ENCODE measurements around the gene FOXN3.

The FOXN3 gene

DNA sequence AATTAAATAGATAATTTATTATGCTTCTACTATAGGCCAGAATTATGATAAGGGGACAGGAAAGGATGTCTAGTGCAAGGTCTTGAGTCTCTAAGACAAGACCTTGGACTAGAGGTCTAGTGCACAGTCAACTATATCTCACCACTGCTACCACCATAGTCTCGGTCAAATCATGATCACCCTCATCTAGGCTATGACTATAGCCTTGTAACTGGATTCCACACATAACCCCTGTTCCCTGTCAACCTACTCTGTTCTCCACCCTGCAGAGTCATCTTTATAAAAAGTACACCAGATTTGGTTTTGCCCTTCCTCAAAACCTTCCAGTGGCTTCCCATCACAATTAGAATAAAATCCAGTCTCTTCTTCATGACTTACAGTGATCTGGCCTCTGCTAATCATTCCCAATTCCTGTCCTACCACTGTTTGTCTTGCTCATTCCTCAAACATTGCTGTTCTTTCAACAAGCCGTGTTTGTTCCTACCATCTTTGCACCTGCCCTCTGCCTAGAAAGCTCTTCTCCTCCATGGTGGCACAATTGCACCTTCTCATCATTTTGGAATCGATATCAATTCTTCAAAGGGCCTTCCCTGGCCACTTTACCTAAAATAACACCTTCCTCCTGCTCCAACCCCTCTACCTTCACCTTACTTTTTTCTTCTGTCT is 169.4 kb downstream of the FOXN3 start:
- Mint-ChIP-seq H3K36me3 (ENCODE audit: low read depth) (peaks cover 38% of the 10 kb centered on the region), H3K4me1 (ENCODE audit: low read depth) (peaks cover 55% of the 10 kb centered on the region), H3K4me3 (no peak overlapping the region), H3K27me3 (no peaks in the 10 kb centered on the region), H3K9me3 (peaks cover 4% of the 10 kb centered on the region), H3K27ac (no peak overlapping the region)
- DNase-seq, result no peak

GRCh38 chr14:89246290-89246689 is 170.7 kb downstream of the FOXN3 start:
- DNase-seq, result no peak
- Mint-ChIP-seq H3K4me1 (ENCODE audit: low read depth) (peaks cover 64% of the 10 kb centered on the region), H3K36me3 (ENCODE audit: low read depth) (peaks cover 35% of the 10 kb centered on the region), H3K9me3 (peaks cover 4% of the 10 kb centered on the region), H3K27me3 (no peaks in the 10 kb centered on the region), H3K27ac (peak overlapping the region; percentile 13), H3K4me3 (no peak overlapping the region)

- Mint-ChIP-seq H3K36me3 (ENCODE audit: low read depth) (peaks cover 35% of the 10 kb centered on the region), H3K4me3 (no peak overlapping the region), H3K9me3 (peaks cover 4% of the 10 kb centered on the region), H3K27ac (no peak overlapping the region), H3K4me1 (ENCODE audit: low read depth) (peaks cover 64% of the 10 kb centered on the region), H3K27me3 (no peaks in the 10 kb centered on the region)
- DNase-seq, result no peak
These were observed 171.2 kb downstream of the FOXN3 start for GRCh38 chr14:89245802-89246201.

- Mint-ChIP-seq H3K27me3 (no peaks in the 10 kb centered on the region), H3K4me1 (ENCODE audit: low read depth) (peaks cover 66% of the 10 kb centered on the region), H3K36me3 (ENCODE audit: low read depth) (peaks cover 30% of the 10 kb centered on the region), H3K9me3 (no peaks in the 10 kb centered on the region), H3K27ac (no peak overlapping the region), H3K4me3 (no peak overlapping the region)
- no peak for DNase-seq
These were observed 172.3 kb downstream of the FOXN3 start for GRCh38 chr14:89244720-89245119.

GRCh38 chr14:89243741-89244140 is 173.3 kb downstream of the FOXN3 start:
- Mint-ChIP-seq H3K9me3 (no peaks in the 10 kb centered on the region), H3K27me3 (no peaks in the 10 kb centered on the region), H3K36me3 (ENCODE audit: low read depth) (peaks cover 29% of the 10 kb centered on the region), H3K4me3 (no peak overlapping the region), H3K27ac (no peak overlapping the region), H3K4me1 (ENCODE audit: low read depth) (peaks cover 68% of the 10 kb centered on the region)
- no peak for DNase-seq

DNA sequence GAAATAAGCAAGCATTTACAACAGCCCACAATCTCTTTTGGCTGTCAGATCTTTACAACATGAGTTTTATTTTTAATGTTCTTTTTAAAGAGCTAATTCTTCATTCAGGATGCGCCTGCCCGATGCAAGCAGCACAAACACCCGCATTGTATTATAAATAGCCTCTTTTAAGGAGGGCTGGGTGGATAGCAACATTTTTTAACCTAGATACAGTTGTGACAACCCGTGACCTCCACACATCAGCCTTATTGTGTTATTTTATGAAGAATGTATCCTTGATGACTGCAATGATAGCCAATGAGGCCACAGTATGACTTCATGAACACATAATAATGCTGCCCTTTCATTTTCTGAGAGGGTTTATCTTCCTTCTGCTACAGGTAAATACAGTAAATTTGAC is 173.7 kb downstream of the FOXN3 start:
- Mint-ChIP-seq H3K9me3 (no peaks in the 10 kb centered on the region), H3K27ac (no peak overlapping the region)

DNA sequence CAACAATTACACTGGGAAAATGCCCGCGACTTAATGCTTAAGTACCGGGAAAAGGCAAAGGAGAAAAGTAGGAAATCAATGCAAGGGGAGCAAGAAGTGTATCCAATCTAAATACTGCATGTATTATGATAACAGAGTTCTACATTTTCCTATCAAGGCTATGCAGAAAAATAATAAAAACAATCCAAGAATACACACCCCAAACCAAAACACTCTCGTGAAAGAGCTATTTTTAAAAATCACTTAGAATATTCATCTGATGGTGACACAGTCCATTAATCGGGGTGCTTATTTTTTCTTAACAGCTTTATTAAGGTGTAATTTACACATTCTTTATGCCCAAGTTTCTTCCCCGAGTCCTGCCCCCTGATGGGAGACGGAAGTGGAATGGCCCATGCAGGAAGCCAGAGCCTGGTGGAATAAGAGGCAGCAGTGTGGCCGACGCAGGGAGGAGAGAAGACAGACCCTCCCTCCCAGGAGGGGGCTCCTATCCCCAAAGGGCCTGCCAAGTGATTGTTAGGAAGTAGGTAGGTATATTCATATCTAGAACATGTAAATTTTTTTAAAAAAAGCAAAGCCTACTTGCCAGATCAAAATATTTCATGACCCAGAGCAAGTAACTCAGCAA is 174.3 kb downstream of the FOXN3 start:
- H3K36me3 Mint-ChIP-seq (ENCODE audit: low read depth), result peaks cover 33% of the 10 kb centered on the region
- no peaks in the 10 kb centered on the region for H3K9me3 Mint-ChIP-seq
- H3K4me1 Mint-ChIP-seq (ENCODE audit: low read depth), result peaks cover 66% of the 10 kb centered on the region
- no peak overlapping the region for H3K27ac Mint-ChIP-seq
- H3K4me3 Mint-ChIP-seq, result no peak overlapping the region
- DNase-seq, result no peak
- no peaks in the 10 kb centered on the region for H3K27me3 Mint-ChIP-seq

More for the DNA sequence above, 173.7 kb downstream of the FOXN3 start:
- Mint-ChIP-seq H3K4me1 (ENCODE audit: low read depth) (peaks cover 69% of the 10 kb centered on the region), H3K36me3 (ENCODE audit: low read depth) (peaks cover 31% of the 10 kb centered on the region), H3K4me3 (no peak overlapping the region), H3K27me3 (no peaks in the 10 kb centered on the region)
- DNase-seq, result no peak

DNA sequence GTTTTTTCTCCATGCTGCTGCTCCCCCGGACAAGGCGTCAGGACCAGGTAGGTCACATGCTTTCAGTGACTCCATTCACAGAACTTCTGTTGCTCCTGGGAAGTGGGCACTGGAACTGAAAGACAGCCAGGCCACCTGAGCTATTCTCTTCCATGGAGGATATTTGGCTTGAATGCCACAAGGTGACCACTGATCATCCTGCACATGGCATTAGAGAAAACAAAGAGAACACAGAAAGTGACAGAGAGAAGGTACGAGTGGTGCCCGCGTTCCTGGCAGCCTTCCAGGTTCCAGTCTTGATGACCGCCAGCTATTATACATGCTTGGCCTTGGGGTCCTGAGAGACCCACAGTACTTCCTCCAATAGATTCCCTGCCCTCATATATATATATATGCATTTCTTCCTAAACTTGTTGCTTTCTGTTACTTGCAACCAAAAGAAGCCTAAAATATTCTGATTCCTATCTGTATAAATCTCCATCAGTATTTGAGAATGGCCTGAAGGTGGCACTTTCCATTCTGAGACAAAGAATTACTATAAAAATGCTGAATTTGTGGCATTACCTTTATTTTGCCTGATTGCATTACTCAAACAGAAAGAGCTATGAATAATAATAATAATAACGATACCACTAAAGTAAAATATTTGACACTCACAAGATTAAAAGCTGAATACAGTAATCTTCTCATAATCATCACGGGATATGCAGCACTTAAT is 174.9 kb downstream of the FOXN3 start:
- Mint-ChIP-seq H3K27me3 (no peaks in the 10 kb centered on the region), H3K27ac (peak overlapping the region; percentile 48), H3K36me3 (ENCODE audit: low read depth) (peaks cover 38% of the 10 kb centered on the region), H3K4me3 (no peak overlapping the region), H3K4me1 (ENCODE audit: low read depth) (peaks cover 61% of the 10 kb centered on the region), H3K9me3 (no peaks in the 10 kb centered on the region)
- DNase-seq, result no peak

DNA sequence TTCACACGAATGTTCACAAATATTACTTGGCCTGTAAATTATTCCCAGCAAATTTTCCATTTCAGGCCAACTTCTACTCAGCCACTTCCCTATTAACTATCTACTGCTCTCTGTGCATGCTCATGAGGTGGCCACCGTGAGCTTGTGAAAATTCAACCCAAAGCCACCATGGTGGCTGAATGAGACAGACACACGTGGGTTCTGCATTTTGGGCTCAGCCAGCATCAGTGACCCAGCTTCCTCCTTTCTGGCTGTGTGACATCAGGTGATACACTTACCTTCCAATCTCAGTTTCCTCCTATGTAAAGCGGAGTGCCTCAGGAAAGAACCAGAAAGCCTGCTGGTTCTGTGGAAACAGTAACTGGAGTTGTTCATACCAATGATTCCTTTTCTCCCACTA is 175.8 kb downstream of the FOXN3 start:
- H3K9me3 Mint-ChIP-seq, result no peaks in the 10 kb centered on the region
- no peak overlapping the region for H3K27ac Mint-ChIP-seq
- peaks cover 40% of the 10 kb centered on the region for H3K36me3 Mint-ChIP-seq (ENCODE audit: low read depth)
- peaks cover 60% of the 10 kb centered on the region for H3K4me1 Mint-ChIP-seq (ENCODE audit: low read depth)
- H3K4me3 Mint-ChIP-seq, result no peak overlapping the region
- H3K27me3 Mint-ChIP-seq, result no peaks in the 10 kb centered on the region
- no peak for DNase-seq

- Mint-ChIP-seq H3K9me3 (no peaks in the 10 kb centered on the region), H3K27ac (no peak overlapping the region), H3K4me1 (ENCODE audit: low read depth) (peaks cover 58% of the 10 kb centered on the region), H3K27me3 (no peaks in the 10 kb centered on the region), H3K4me3 (no peak overlapping the region), H3K36me3 (ENCODE audit: low read depth) (peaks cover 45% of the 10 kb centered on the region)
- no peak for DNase-seq
These were observed 176.6 kb downstream of the FOXN3 start for GRCh38 chr14:89240414-89240813.

GRCh38 chr14:89239023-89239422 is 178.0 kb downstream of the FOXN3 start:
- no peak for DNase-seq
- no peak overlapping the region for H3K4me3 Mint-ChIP-seq
- H3K27ac Mint-ChIP-seq, result no peak overlapping the region
- H3K27me3 Mint-ChIP-seq, result no peaks in the 10 kb centered on the region
- peaks cover 56% of the 10 kb centered on the region for H3K4me1 Mint-ChIP-seq (ENCODE audit: low read depth)
- no peaks in the 10 kb centered on the region for H3K9me3 Mint-ChIP-seq
- H3K36me3 Mint-ChIP-seq (ENCODE audit: low read depth), result peaks cover 45% of the 10 kb centered on the region

- Mint-ChIP-seq H3K27ac (no peak overlapping the region), H3K9me3 (no peaks in the 10 kb centered on the region), H3K27me3 (no peaks in the 10 kb centered on the region), H3K4me1 (ENCODE audit: low read depth) (peaks cover 59% of the 10 kb centered on the region), H3K4me3 (no peak overlapping the region), H3K36me3 (ENCODE audit: low read depth) (peaks cover 46% of the 10 kb centered on the region)
- no peak for DNase-seq
These were observed 179.0 kb downstream of the FOXN3 start for GRCh38 chr14:89237921-89238529.

DNA sequence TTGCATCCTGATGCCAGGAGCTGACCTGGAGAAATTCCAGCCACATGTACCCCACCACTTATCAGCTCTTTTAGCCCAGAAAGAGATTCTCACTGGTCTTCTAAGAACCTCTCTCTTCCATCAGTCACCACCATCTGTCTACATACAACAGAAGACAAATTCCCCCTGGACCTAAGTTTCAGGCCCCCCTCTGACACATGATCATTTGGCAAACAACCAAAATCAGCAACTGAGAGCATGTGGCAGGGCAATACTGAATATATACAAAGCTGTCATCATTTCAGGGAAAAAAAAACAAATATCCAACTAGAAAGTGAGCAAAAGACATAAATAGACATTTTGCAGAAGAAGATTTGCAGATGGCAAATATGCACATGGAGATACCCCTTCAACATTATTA is 180.2 kb downstream of the FOXN3 start:
- peaks cover 60% of the 10 kb centered on the region for H3K4me1 Mint-ChIP-seq (ENCODE audit: low read depth)
- H3K27ac Mint-ChIP-seq, result no peak overlapping the region
- H3K9me3 Mint-ChIP-seq, result no peaks in the 10 kb centered on the region
- DNase-seq, result no peak
- peaks cover 55% of the 10 kb centered on the region for H3K36me3 Mint-ChIP-seq (ENCODE audit: low read depth)
- H3K27me3 Mint-ChIP-seq, result no peaks in the 10 kb centered on the region
- no peak overlapping the region for H3K4me3 Mint-ChIP-seq

DNA sequence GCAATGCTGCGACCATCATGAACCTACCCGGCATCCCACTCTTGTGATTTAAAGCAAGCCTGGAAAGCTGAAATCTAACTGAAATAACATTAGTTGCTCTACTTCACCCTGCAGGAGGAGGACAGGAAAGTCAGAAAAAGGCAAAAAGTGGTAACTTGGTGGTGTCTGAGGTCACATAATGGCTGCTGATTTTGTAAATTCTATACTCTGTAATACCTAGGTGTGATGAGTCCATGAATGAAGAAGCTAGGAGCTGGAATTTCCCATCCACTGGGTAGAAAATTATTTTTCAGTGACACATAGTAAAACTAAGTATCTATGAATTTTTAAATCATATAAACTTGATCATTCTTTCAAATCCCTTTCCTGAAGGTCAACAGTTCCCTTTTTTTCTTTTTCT is 183.8 kb downstream of the FOXN3 start:
- H3K9me3 Mint-ChIP-seq, result no peaks in the 10 kb centered on the region
- peaks cover 40% of the 10 kb centered on the region for H3K36me3 Mint-ChIP-seq (ENCODE audit: low read depth)
- peak overlapping the region; percentile 36 for H3K27ac Mint-ChIP-seq
- no peak for DNase-seq
- H3K4me1 Mint-ChIP-seq (ENCODE audit: low read depth), result peaks cover 58% of the 10 kb centered on the region
- no peaks in the 10 kb centered on the region for H3K27me3 Mint-ChIP-seq
- no peak overlapping the region for H3K4me3 Mint-ChIP-seq

Measured in activated T-cell treated with anti-CD3 and anti-CD28 coated beads, Interleukin-2, amount 50 U/mL, for 24 hours (primary cell).